Measurements from ENCODE around the gene RPRD1B.

GRCh38 chr20:37987602-37988290 is 45.8 kb upstream of the RPRD1B start:
- TF ChIP-seq, protein P1, sequence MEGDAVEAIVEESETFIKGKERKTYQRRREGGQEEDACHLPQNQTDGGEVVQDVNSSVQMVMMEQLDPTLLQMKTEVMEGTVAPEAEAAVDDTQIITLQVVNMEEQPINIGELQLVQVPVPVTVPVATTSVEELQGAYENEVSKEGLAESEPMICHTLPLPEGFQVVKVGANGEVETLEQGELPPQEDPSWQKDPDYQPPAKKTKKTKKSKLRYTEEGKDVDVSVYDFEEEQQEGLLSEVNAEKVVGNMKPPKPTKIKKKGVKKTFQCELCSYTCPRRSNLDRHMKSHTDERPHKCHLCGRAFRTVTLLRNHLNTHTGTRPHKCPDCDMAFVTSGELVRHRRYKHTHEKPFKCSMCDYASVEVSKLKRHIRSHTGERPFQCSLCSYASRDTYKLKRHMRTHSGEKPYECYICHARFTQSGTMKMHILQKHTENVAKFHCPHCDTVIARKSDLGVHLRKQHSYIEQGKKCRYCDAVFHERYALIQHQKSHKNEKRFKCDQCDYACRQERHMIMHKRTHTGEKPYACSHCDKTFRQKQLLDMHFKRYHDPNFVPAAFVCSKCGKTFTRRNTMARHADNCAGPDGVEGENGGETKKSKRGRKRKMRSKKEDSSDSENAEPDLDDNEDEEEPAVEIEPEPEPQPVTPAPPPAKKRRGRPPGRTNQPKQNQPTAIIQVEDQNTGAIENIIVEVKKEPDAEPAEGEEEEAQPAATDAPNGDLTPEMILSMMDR (IDR thresholded peaks at IDR 0.05; ENCODE audit: low read depth, low read length, missing input control) = no peak
- TF ChIP-seq GABPA (IDR thresholded peaks at IDR 0.05 in 1 of 2, conservative IDR thresholded peaks at IDR 0.05 in 1 of 2) (no peak), RAD21 (IDR thresholded peaks at IDR 0.05) (no peak), ATF3 (IDR thresholded peaks at IDR 0.05) (no peak), JUND (IDR thresholded peaks at IDR 0.05) (no peak), RXRA (IDR thresholded peaks at IDR 0.05) (no peak), TAF1 (conservative IDR thresholded peaks at IDR 0.05) (no peak), YY1 (IDR thresholded peaks at IDR 0.05) (no peak)
- TF ChIP-seq, protein P2, sequence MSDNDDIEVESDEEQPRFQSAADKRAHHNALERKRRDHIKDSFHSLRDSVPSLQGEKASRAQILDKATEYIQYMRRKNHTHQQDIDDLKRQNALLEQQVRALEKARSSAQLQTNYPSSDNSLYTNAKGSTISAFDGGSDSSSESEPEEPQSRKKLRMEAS (IDR thresholded peaks at IDR 0.05) = no peak
- TF ChIP-seq, protein P3, sequence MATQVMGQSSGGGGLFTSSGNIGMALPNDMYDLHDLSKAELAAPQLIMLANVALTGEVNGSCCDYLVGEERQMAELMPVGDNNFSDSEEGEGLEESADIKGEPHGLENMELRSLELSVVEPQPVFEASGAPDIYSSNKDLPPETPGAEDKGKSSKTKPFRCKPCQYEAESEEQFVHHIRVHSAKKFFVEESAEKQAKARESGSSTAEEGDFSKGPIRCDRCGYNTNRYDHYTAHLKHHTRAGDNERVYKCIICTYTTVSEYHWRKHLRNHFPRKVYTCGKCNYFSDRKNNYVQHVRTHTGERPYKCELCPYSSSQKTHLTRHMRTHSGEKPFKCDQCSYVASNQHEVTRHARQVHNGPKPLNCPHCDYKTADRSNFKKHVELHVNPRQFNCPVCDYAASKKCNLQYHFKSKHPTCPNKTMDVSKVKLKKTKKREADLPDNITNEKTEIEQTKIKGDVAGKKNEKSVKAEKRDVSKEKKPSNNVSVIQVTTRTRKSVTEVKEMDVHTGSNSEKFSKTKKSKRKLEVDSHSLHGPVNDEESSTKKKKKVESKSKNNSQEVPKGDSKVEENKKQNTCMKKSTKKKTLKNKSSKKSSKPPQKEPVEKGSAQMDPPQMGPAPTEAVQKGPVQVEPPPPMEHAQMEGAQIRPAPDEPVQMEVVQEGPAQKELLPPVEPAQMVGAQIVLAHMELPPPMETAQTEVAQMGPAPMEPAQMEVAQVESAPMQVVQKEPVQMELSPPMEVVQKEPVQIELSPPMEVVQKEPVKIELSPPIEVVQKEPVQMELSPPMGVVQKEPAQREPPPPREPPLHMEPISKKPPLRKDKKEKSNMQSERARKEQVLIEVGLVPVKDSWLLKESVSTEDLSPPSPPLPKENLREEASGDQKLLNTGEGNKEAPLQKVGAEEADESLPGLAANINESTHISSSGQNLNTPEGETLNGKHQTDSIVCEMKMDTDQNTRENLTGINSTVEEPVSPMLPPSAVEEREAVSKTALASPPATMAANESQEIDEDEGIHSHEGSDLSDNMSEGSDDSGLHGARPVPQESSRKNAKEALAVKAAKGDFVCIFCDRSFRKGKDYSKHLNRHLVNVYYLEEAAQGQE (IDR thresholded peaks at IDR 0.05) = no peak
